Activated CD4-positive, alpha-beta T cell treated with anti-CD3 and anti-CD28 coated beads, Interleukin-2, amount 50 U/mL, for 4 hours (primary cell): ENCODE results near the gene LSM4.
"Not testable (repeated sequence)": the region's sequence is repeated elsewhere in the genome, so short reads cannot be mapped to it uniquely, and the experiment has no call there.

Experiments used
- DNase-seq, 2 experiments: peaks; one replicate each; pipeline ENCODE4 v3.0.0-alpha.2; 2020

The LSM4 gene

GRCh38 chr19:18340190-18340989 is 17.5 kb upstream of the LSM4 start, which contains the start of gene PGPEP1:
Gene PGPEP1 (plus strand): TSS chr19:18340598. CDS start chr19:18340682, 84 bp downstream.
- DNase-seq = peak; percentile 13 to 20

- DNase-seq = no peak
Observed at GRCh38 chr19:18339723-18340122, 16.8 kb upstream of the LSM4 start.

- DNase-seq = no peak
Observed at GRCh38 chr19:18338541-18338940, 15.7 kb upstream of the LSM4 start.

- no peak for DNase-seq
Observed at GRCh38 chr19:18336121-18336520, 13.2 kb upstream of the LSM4 start.

- no peak for DNase-seq
Observed at GRCh38 chr19:18333680-18334079, 10.8 kb upstream of the LSM4 start.

- no peak for DNase-seq
Observed at GRCh38 chr19:18332917-18333530, 10.1 kb upstream of the LSM4 start.

GRCh38 chr19:18330868-18331267 is 8.0 kb upstream of the LSM4 start:
- no peak for DNase-seq

GRCh38 chr19:18329035-18329376 is 6.1 kb upstream of the LSM4 start:
- DNase-seq = no peak

- peak; percentile 84 to 86 for DNase-seq
Observed at GRCh38 chr19:18328340-18329034, 5.6 kb upstream of the LSM4 start.

- DNase-seq = no peak
Observed at GRCh38 chr19:18326772-18327171, 3.9 kb upstream of the LSM4 start.

- DNase-seq = not testable (repeated sequence)
Observed at GRCh38 chr19:18324373-18324731, 1.5 kb upstream of the LSM4 start.

- no peak for DNase-seq
Observed at GRCh38 chr19:18322318-18322758, 538 bp downstream of the LSM4 start.

- no peak for DNase-seq
Observed at GRCh38 chr19:18321734-18322102, 1.2 kb downstream of the LSM4 start.

GRCh38 chr19:18320865-18321733 is 1.8 kb downstream of the LSM4 start:
- DNase-seq = no peak

- DNase-seq = no peak
Observed at GRCh38 chr19:18319591-18320135, 3.2 kb downstream of the LSM4 start.

- DNase-seq = no peak
Observed at GRCh38 chr19:18317961-18318800, 4.7 kb downstream of the LSM4 start.

- no peak for DNase-seq
Observed at GRCh38 chr19:18313398-18313797, 9.5 kb downstream of the LSM4 start.

- DNase-seq = no peak
Observed at GRCh38 chr19:18312092-18312534, 10.8 kb downstream of the LSM4 start.

- DNase-seq = no peak
Observed at GRCh38 chr19:18311502-18312091, 11.3 kb downstream of the LSM4 start.

GRCh38 chr19:18310966-18311365 is 11.9 kb downstream of the LSM4 start:
- no peak for DNase-seq
